ENCODE results near the gene TENM3.

GRCh38 chr4:182810103-182810615 lies 567.0 kb downstream of the TENM3 start:
- no peak for TF ChIP-seq CTCF (IDR thresholded peaks at IDR 0.05)
- TF ChIP-seq POLR2A (IDR thresholded peaks at IDR 0.05), result no peak

Data from uterus (tissue), 2 donors.